Mucosa of descending colon (tissue), 3 donors: ENCODE results near the gene SLC24A4. TPM values are rescaled to one million over a fixed set of nuclear protein-coding genes. Genes with fewer than 3 reads are reported as not detected.

Experiments used
- ATAC-seq: fragments of 200-7000 bp; cut with Tn5 transposase; one replicate; pipeline ENCODE4 v1.9.1; 2020; ENCODE audit warnings: mild to moderate bottlenecking, moderate library complexity
- DNase-seq, 3 donors: peaks; one replicate each; pipeline ENCODE4 v3.0.0-alpha.2; 2020
- H3K36me3 ChIP-seq: fragments of 200-600 bp; one replicate; pipeline ENCODE4 v1.8.0; 2021; ENCODE audit warnings: low read depth, mild to moderate bottlenecking
- H3K4me1 ChIP-seq: fragments of 200-600 bp; one replicate; pipeline ENCODE4 v1.8.0; 2021; ENCODE audit warnings: low read depth, mild to moderate bottlenecking
- H3K4me3 ChIP-seq: fragments of 200-600 bp; one replicate; pipeline ENCODE4 v1.8.0; 2021; ENCODE audit warnings: mild to moderate bottlenecking
- H3K9me3 ChIP-seq: fragments of 200-600 bp; one replicate; pipeline ENCODE4 v1.8.0; 2021; ENCODE audit warnings: mild to moderate bottlenecking
- CTCF ChIP-seq: fragments of 200-600 bp; IDR thresholded peaks from one replicate; pipeline ENCODE4 v1.8.0; 2022; ENCODE audit warnings: antibody characterized with exemption, mild to moderate bottlenecking
- intact Hi-C, 2 donors: fragments of 100-400 bp; cut with DNase I in 1 of 2; cut with micrococcal nuclease in 1 of 2; formaldehyde crosslinking; loops; one replicate each; pipeline versions ENCODE4 v1.11.0 to v1.11.1; 2022; cut with DNase I, micrococcal nuclease
- total RNA-seq, 3 donors: library from RNA; stranded (reverse); fragmentation: NEBNext Ultra II Directional in 2 of 3; extraction: Animal tissue kit (Norgen Biotek cat#: 25700) in 2 of 3; gene quantifications; one replicate each; pipeline versions ENCODE4 v1.2.1 to v1.2.4, GENCODE V29; 2021 to 2023
- donor health status: DM: no; HTN: no; CAD: no; lungs with moderate emphysema.
- donor health status: DM: no; HTN: no; CAD: no.
- donor health status: DM: no; HTN: yes; CAD: no.

The SLC24A4 gene
- total RNA-seq, 3 donors from 2014 or later = 0.14 to 0.63 (median 0.27) TPM

GRCh38 chr14:92458136-92459029 is 135.4 kb downstream of the SLC24A4 start:
- H3K4me1 ChIP-seq = peaks cover 8% of the 10 kb centered on the region
- peak in 1 of 3 donors; percentile 16 for DNase-seq
- no peaks in the 10 kb centered on the region for H3K9me3 ChIP-seq
- H3K36me3 ChIP-seq = no peaks in the 10 kb centered on the region
- ATAC-seq = no peak
- TF ChIP-seq CTCF = no peak
- no peak overlapping the region for H3K4me3 ChIP-seq
- intact Hi-C loops = no loop called here

- peak; percentile 7 for ATAC-seq
These were observed 136.3 kb downstream of the SLC24A4 start for GRCh38 chr14:92459030-92459949.

DNA sequence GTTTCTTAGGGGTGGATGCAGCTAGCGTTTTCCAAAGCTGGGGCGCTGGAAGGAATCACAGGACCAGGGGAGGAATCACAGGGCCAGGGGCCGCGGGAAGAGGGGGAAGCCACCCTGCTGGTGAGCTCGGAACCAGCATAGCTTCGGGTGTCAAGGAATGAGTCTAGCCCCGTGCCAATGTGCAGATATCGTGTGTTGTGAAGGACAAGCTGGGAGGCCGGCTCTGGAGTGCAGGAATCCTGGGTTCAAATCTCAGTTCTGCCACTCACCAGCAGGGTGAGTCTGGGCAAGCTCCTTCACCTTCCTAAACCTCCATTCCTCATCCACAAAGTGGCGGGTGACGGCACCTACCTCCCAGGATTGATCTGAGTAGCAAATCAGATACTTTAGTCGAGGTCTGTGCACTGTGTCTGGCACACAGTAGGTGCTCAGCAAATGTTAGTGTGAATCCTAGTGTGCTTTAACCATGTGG is 137.0 kb downstream of the SLC24A4 start:
- ATAC-seq = no peak
- intact Hi-C loops = no loop called here
- no peak for TF ChIP-seq CTCF
- Histone ChIP-seq H3K4me3 (no peak overlapping the region), H3K36me3 (no peaks in the 10 kb centered on the region), H3K9me3 (no peaks in the 10 kb centered on the region), H3K4me1 (peaks cover 8% of the 10 kb centered on the region)
- peak in 1 of 3 donors; percentile 13 for DNase-seq

More at GRCh38 chr14:92459030-92459949, 136.3 kb downstream of the SLC24A4 start:
- DNase-seq = peak in 1 of 3 donors; percentile 10
- intact Hi-C loops = no loop called here
- no peak for TF ChIP-seq CTCF
- peaks cover 8% of the 10 kb centered on the region for H3K4me1 ChIP-seq
- H3K9me3 ChIP-seq = no peaks in the 10 kb centered on the region
- H3K36me3 ChIP-seq = no peaks in the 10 kb centered on the region
- no peak overlapping the region for H3K4me3 ChIP-seq

DNA sequence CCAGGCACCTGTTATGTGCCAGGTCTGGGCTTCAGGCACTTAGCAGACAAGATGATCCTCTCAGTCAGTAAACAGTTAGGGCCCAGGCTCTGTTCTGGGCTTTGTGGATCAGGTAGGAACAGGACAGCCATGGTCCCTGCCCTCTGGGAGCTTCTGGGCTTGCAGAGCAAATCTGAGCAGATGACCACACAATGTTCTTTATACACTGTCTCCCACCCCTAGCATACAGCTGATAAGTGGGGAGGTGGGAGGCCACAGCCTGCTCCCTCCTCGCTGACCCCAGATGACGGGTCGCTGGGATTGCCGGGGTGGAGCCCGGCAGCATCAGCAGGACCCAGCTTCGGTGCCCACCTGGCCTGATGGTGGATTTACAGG is 137.6 kb downstream of the SLC24A4 start:
- Histone ChIP-seq H3K9me3 (no peaks in the 10 kb centered on the region), H3K36me3 (no peaks in the 10 kb centered on the region), H3K4me3 (no peak overlapping the region), H3K4me1 (peaks cover 8% of the 10 kb centered on the region)
- ATAC-seq (no peak), DNase-seq (peak in 1 of 3 donors; percentile 7)
- no peak for TF ChIP-seq CTCF
- intact Hi-C loops = no loop called here

- Histone ChIP-seq H3K36me3 (no peaks in the 10 kb centered on the region), H3K4me3 (no peak overlapping the region), H3K9me3 (no peaks in the 10 kb centered on the region), H3K4me1 (peaks cover 8% of the 10 kb centered on the region)
- intact Hi-C loops = no loop called here
- ATAC-seq = peak; percentile 33
- peak in 1 of 3 donors; percentile 29 for DNase-seq
- no peak for TF ChIP-seq CTCF
These were observed 138.1 kb downstream of the SLC24A4 start for GRCh38 chr14:92460916-92461579.
